NCI-H187 (cell line): Measurements from ENCODE around the gene AKR1C2.
"Not testable (repeated sequence)": the region's sequence is repeated elsewhere in the genome, so short reads cannot be mapped to it uniquely, and the experiment has no call there.

ENCODE experiments used
- DNase-seq, 2 experiments: peaks; one replicate each; lab custom pipeline; 2025; lab: John Stamatoyannopoulos, UW

Gene AKR1C2

GRCh38 chr10:5003127-5004029, at the start of gene AKR1C2:
Gene AKR1C2, minus strand, starts transcription at chr10:5003857. Its CDS starts 22 bp downstream, at chr10:5003835.
- DNase-seq = not testable (repeated sequence)

- not testable (repeated sequence) for DNase-seq
Observed at GRCh38 chr10:5052951-5053500, 49.4 kb upstream of the AKR1C2 start.

GRCh38 chr10:5047912-5048628, 44.4 kb upstream of the AKR1C2 start:
- no peak for DNase-seq

GRCh38 chr10:5047055-5047454, 43.4 kb upstream of the AKR1C2 start:
- not testable (repeated sequence) for DNase-seq

GRCh38 chr10:5046410-5046809, 42.8 kb upstream of the AKR1C2 start:
- DNase-seq = no peak

- no peak for DNase-seq
Observed at GRCh38 chr10:5045095-5045494, 41.4 kb upstream of the AKR1C2 start.

GRCh38 chr10:5043716-5044115, 40.1 kb upstream of the AKR1C2 start:
- DNase-seq = peak; percentile 2 to 63

- DNase-seq = no peak
Observed at GRCh38 chr10:5042922-5043321, 39.3 kb upstream of the AKR1C2 start.

- DNase-seq = no peak
Observed at GRCh38 chr10:5041471-5042023, 37.9 kb upstream of the AKR1C2 start.

GRCh38 chr10:5040781-5041470, 37.3 kb upstream of the AKR1C2 start:
- DNase-seq = no peak

- DNase-seq = no peak
Observed at GRCh38 chr10:5040010-5040673, 36.5 kb upstream of the AKR1C2 start.

GRCh38 chr10:5038733-5039132, 35.1 kb upstream of the AKR1C2 start:
- no peak for DNase-seq

- DNase-seq = no peak
Observed at GRCh38 chr10:5038101-5038500, 34.4 kb upstream of the AKR1C2 start.

- no peak for DNase-seq
Observed at GRCh38 chr10:5036511-5036910, 32.9 kb upstream of the AKR1C2 start.

- DNase-seq = no peak
Observed at GRCh38 chr10:5035356-5035755, 31.7 kb upstream of the AKR1C2 start.

GRCh38 chr10:5034588-5034987, 30.9 kb upstream of the AKR1C2 start:
- no peak for DNase-seq

GRCh38 chr10:5033061-5033778, 29.6 kb upstream of the AKR1C2 start:
- DNase-seq = no peak

GRCh38 chr10:5032444-5032843, 28.8 kb upstream of the AKR1C2 start:
- DNase-seq = not testable (repeated sequence)

- DNase-seq = not testable (repeated sequence)
Observed at GRCh38 chr10:5031588-5031987, 27.9 kb upstream of the AKR1C2 start.

GRCh38 chr10:5030989-5031388, 27.3 kb upstream of the AKR1C2 start:
- DNase-seq = no peak

- not testable (repeated sequence) for DNase-seq
Observed at GRCh38 chr10:5025461-5025881, 21.8 kb upstream of the AKR1C2 start.
